LoVo (cell line): ENCODE measurements around the gene MCTP1.
"Not testable (repeated sequence)": the region's sequence is repeated elsewhere in the genome, so short reads cannot be mapped to it uniquely, and the experiment has no call there.

Experiments
- DNase-seq: peaks from one replicate; pipeline ENCODE4 v3.0.0-alpha.2; 2016; ENCODE audit warnings: low spot score

The MCTP1 gene

GRCh38 chr5:94869921-94870320 is 415.0 kb downstream of the MCTP1 start:
- no peak for DNase-seq

DNA sequence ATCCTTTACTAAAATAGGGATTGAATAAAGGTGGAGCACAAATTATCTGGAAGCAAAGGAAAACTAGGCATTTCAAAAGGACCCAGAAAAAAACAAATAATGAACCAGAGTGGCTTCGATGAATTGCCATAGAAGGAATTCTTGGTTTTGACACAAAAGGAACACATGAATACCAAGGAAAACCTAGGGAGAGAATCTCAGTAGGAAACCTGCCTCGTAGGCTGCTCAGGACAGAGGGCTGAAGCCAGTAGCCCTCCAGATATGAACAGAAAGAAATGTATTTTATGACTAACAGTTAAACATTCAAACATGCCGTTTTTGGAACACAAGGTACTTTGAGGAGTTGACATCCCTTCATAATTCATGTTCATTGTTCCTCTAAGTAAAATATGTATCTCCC is 420.9 kb downstream of the MCTP1 start:
- DNase-seq = no peak

GRCh38 chr5:94857111-94857510 is 427.8 kb downstream of the MCTP1 start:
- DNase-seq = no peak

- DNase-seq = no peak
Measured at GRCh38 chr5:94856257-94856800, 428.6 kb downstream of the MCTP1 start.

DNA sequence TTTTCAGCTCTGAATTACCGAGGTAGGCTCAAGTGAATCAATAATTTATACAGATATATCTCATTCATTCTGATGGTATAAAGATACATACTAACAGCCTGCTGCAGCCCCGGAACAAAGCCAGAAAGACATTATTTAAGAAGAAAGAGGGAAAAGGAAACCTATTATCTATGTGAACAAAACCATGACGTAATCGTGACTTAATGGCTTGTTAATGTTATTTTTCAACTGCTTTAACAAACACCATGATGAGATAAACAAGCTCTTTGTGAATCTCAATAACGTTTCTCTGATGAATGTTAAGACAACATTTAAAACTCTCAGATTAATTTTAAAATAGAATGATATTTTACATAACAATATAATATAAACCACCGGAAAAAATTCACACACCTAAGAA is 429.4 kb downstream of the MCTP1 start:
- no peak for DNase-seq

DNA sequence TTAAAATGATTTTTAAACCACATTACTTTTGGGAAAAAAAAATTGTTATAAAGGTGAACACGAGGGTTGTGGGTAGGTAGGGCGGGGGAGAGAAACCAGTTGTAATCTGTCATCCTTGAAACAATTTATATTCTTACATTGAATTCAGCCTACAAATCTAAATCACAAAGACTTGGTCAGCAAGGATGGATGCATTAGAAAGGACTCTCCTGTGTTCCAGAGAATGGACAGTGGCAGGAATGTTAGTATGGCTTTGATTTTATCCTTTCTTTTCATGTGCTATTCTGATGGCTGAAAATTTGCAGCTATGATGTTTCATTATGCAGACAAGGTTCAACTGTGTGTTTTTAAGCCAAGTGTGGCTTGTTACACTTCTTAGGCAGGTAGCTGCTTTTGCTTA is 431.8 kb downstream of the MCTP1 start:
- DNase-seq = no peak

- DNase-seq = no peak
Measured at GRCh38 chr5:94850960-94851359, 433.9 kb downstream of the MCTP1 start.

GRCh38 chr5:94849821-94850736 is 434.8 kb downstream of the MCTP1 start:
- peak; percentile 35 for DNase-seq

- DNase-seq = no peak
Measured at GRCh38 chr5:94849324-94849723, 435.6 kb downstream of the MCTP1 start.

GRCh38 chr5:94847726-94848125 is 437.2 kb downstream of the MCTP1 start:
- DNase-seq = no peak

DNA sequence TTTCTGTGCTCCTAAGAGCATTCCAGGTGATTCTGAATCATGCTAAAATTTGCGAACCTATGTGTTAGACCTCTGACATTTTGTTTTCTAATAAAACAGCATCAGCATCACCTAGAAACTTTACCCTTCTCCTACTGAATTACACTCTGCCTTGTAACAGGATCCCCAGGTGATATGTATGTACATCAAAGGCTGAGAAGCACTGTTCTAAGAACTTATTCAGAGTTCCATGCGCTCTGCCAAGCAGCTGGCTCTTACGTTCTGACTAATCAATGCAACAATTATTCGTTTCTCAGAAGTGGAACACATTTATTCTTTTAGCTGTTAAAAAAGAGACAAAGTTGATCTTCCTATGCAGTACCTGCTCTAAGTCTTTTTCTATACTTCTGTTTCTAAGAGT is 437.9 kb downstream of the MCTP1 start:
- no peak for DNase-seq

GRCh38 chr5:94845696-94846095 is 439.2 kb downstream of the MCTP1 start:
- not testable (repeated sequence) for DNase-seq

- DNase-seq = no peak
Measured at GRCh38 chr5:94841598-94842322, 443.1 kb downstream of the MCTP1 start.

GRCh38 chr5:94833851-94834250 is 451.0 kb downstream of the MCTP1 start:
- DNase-seq = no peak

- no peak for DNase-seq
Measured at GRCh38 chr5:94832685-94833084, 452.2 kb downstream of the MCTP1 start.

GRCh38 chr5:94830520-94830919 is 454.4 kb downstream of the MCTP1 start:
- no peak for DNase-seq

- DNase-seq = not testable (repeated sequence)
Measured at GRCh38 chr5:94828222-94828621, 456.7 kb downstream of the MCTP1 start.

DNA sequence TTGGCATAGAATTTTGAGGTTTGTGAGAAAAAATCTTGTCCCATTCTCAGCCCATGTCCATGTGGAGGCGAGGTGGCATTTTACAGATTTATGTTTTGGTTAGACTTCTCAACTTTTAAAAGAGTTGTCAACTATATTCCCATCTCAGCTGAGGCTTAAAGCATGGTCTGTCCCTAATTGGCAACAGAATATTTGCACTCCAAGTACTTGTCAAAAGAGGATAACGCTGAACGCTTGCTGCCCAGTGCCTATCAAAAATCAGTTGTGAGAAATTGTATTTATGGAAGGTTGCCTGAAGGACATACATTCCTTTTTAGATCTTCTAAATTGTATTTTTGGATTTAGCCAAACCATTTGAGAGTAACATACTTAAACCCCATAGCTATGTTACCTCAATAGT is 464.4 kb downstream of the MCTP1 start:
- DNase-seq = no peak

DNA sequence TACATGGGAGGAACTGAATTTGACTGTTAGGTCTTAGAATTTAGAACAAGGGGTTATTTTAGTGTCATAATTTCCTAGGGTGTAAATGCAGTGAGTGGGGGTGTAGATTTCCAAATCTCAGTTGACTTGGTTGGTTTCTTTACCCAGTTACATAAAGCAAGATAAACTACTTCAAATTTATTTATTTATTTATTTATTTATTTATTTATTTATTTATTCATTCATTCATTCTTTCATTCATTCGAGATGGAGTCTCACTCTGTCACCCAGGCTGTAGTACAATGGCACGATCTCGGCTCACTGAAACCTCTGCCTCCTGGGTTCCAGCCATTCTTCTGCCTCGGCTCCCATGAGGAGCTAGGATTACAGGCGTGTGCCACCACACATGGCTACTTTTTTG is 466.0 kb downstream of the MCTP1 start:
- DNase-seq = no peak

GRCh38 chr5:94815313-94816039 is 469.4 kb downstream of the MCTP1 start:
- DNase-seq = no peak

GRCh38 chr5:94812232-94812631 is 472.7 kb downstream of the MCTP1 start:
- DNase-seq = no peak

GRCh38 chr5:94811331-94811730 is 473.6 kb downstream of the MCTP1 start:
- DNase-seq = no peak
